Brain microvascular endothelial cell (primary cell): ENCODE data around the gene MOK.

ENCODE experiments used
- DNase-seq: peaks from one replicate; pipeline ENCODE4 v3.0.0-alpha.2; 2020
- H3K27ac ChIP-seq: fragments of 250-450 bp; sonication (Bioruptor Pico); 2 replicates; pipeline ENCODE4 v1.5.1; 2020; ENCODE audit warnings: mild to moderate bottlenecking, moderate library complexity
- H3K27me3 ChIP-seq: fragments of 250-450 bp; sonication (Bioruptor Pico); replicated peaks from 2 replicates; pipeline ENCODE4 v1.5.1; 2020; ENCODE audit warnings: mild to moderate bottlenecking
- H3K36me3 ChIP-seq: fragments of 250-450 bp; sonication (Bioruptor Pico); replicated peaks from 2 replicates; pipeline ENCODE4 v1.5.1; 2020; ENCODE audit warnings: mild to moderate bottlenecking
- H3K4me3 ChIP-seq: 2 replicates; pipeline ENCODE4 v1.5.1; 2011; ENCODE audit warnings: low read depth, mild to moderate bottlenecking, control low read depth, low read length, moderate library complexity
- in situ Hi-C: cut with HindIII; loops from 2 replicates; pipeline ENCODE4 v1.10.0; 2017; ENCODE audit warnings: low sequenced_read_pairs, low pct_ligation_motif_present
- TF ChIP-seq, protein P1 (sequence below): IDR thresholded peaks from 2 replicates; pipeline ENCODE4 v1.5.1; 2011; ENCODE audit warnings: low read depth, mild to moderate bottlenecking, moderate library complexity, low read length, control low read depth, inconsistent platforms; ENCODE audit errors: missing control alignments

MOK gene

DNA sequence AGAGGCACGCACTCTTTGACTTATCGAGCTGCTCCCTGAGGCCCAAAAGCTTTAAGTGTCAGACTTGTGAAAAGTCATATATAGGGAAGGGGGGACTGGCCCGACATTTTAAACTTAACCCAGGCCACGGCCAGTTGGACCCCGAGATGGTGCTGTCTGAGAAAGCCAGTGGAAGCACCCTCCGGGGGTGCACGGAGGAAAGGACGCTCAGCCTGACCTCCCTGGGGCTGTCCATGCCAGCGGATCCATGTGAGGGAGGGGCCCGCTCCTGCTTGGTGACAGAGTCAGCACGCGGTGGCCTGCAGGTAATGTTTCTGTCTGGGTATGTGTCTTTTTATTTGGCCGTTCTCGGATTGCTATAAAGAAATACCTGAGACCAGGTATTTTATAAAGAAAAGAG, 21.6 kb upstream of the MOK start:
- TF ChIP-seq, protein P1, sequence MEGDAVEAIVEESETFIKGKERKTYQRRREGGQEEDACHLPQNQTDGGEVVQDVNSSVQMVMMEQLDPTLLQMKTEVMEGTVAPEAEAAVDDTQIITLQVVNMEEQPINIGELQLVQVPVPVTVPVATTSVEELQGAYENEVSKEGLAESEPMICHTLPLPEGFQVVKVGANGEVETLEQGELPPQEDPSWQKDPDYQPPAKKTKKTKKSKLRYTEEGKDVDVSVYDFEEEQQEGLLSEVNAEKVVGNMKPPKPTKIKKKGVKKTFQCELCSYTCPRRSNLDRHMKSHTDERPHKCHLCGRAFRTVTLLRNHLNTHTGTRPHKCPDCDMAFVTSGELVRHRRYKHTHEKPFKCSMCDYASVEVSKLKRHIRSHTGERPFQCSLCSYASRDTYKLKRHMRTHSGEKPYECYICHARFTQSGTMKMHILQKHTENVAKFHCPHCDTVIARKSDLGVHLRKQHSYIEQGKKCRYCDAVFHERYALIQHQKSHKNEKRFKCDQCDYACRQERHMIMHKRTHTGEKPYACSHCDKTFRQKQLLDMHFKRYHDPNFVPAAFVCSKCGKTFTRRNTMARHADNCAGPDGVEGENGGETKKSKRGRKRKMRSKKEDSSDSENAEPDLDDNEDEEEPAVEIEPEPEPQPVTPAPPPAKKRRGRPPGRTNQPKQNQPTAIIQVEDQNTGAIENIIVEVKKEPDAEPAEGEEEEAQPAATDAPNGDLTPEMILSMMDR: no peak
- no peak overlapping the region for H3K27ac ChIP-seq
- H3K4me3 ChIP-seq: no peak overlapping the region
- DNase-seq: no peak
- in situ Hi-C loops: no loop called here
- H3K36me3 ChIP-seq: no peaks in the 10 kb centered on the region
- H3K27me3 ChIP-seq: no peaks in the 10 kb centered on the region

DNA sequence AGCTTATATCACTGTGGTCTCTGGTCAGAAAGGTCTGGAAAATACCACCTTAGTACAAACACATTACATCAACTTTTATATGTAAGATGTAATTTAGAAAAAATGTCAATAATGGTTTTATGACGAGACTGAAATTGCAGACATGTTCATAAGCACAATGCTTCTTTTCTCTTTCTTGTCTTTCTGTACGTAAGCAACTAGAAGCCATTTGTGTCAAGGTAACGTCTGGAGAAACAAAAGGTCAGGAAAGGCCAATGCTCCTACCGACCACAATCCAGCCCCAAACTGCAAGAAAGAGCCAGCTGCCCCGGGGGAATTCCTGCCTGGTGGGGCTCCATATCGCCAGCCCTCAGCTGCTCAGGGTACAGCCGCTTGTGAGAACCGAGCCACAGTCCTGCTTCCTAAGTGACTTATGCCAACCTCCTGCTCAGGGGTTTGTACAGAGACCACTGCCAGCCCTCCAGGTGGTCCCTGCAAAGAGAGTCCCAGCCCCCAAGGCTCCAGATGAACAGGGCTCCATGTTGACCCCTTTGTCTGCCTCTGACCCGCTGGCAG, 20.9 kb upstream of the MOK start:
- TF ChIP-seq, protein P1: no peak
- H3K27ac ChIP-seq: no peak overlapping the region

GRCh38 chr14:102323102-102323501, 18.1 kb upstream of the MOK start:
- TF ChIP-seq, protein P1: peak; percentile 77
- DNase-seq: peak; percentile 79

More for the DNA sequence above, 20.9 kb upstream of the MOK start:
- H3K36me3 ChIP-seq: no peaks in the 10 kb centered on the region
- no peak for DNase-seq
- no peaks in the 10 kb centered on the region for H3K27me3 ChIP-seq
- no peak overlapping the region for H3K4me3 ChIP-seq
- in situ Hi-C loops: no loop called here

GRCh38 chr14:102321456-102322422, 16.8 kb upstream of the MOK start:
- TF ChIP-seq, protein P1: no peak
- in situ Hi-C loops: no loop called here
- no peaks in the 10 kb centered on the region for H3K36me3 ChIP-seq
- H3K27me3 ChIP-seq: no peaks in the 10 kb centered on the region
- no peak overlapping the region for H3K27ac ChIP-seq
- no peak overlapping the region for H3K4me3 ChIP-seq
- no peak for DNase-seq

More at GRCh38 chr14:102323102-102323501, 18.1 kb upstream of the MOK start:
- in situ Hi-C loops: no loop called here
- H3K4me3 ChIP-seq: no peak overlapping the region
- H3K36me3 ChIP-seq: no peaks in the 10 kb centered on the region
- no peaks in the 10 kb centered on the region for H3K27me3 ChIP-seq
- H3K27ac ChIP-seq: no peak overlapping the region

- no peak for DNase-seq
- H3K27me3 ChIP-seq: no peaks in the 10 kb centered on the region
- H3K27ac ChIP-seq: no peak overlapping the region
- H3K36me3 ChIP-seq: no peaks in the 10 kb centered on the region
- TF ChIP-seq, protein P1: no peak
- in situ Hi-C loops: no loop called here
- H3K4me3 ChIP-seq: peak overlapping the region; percentile 82
These were observed 15.9 kb upstream of the MOK start for GRCh38 chr14:102320671-102321455.
